GM12874 (cell line): Measurements from ENCODE around the gene PTK6.

ENCODE experiments used
- CTCF ChIP-seq: IDR thresholded peaks from 2 replicates; pipeline ENCODE4 v1.5.1; 2011; ENCODE audit warnings: low read depth, mild to moderate bottlenecking, control low read depth, low read length, moderate library complexity; ENCODE audit not compliant: insufficient read depth

PTK6 gene

GRCh38 chr20:63552481-63553249 lies 15.5 kb upstream of the PTK6 start:
- TF ChIP-seq CTCF, result no peak

- TF ChIP-seq CTCF, result no peak
These were observed 13.9 kb upstream of the PTK6 start for GRCh38 chr20:63551068-63551467.

GRCh38 chr20:63549679-63550282 lies 12.6 kb upstream of the PTK6 start:
- TF ChIP-seq CTCF, result no peak

- TF ChIP-seq CTCF, result no peak
These were observed 11.8 kb upstream of the PTK6 start for GRCh38 chr20:63549019-63549418.

GRCh38 chr20:63548542-63548941 lies 11.4 kb upstream of the PTK6 start:
- TF ChIP-seq CTCF, result no peak

- TF ChIP-seq CTCF, result no peak
These were observed 10.7 kb upstream of the PTK6 start, which contains the start of gene SRMS for GRCh38 chr20:63547725-63548480. Gene SRMS (minus strand): TSS chr20:63547749. CDS start chr20:63547463, 286 bp downstream.

GRCh38 chr20:63546956-63547724 lies 10.0 kb upstream of the PTK6 start:
- no peak for TF ChIP-seq CTCF
